ENCODE results near the gene REXO5. TPM values are rescaled to one million over a fixed set of nuclear protein-coding genes. Genes with fewer than 3 reads are reported as not detected.

REXO5 gene
- total RNA-seq, 3 donors from 2014 or later = 3.0 to 6.9 (median 4.1) TPM

DNA sequence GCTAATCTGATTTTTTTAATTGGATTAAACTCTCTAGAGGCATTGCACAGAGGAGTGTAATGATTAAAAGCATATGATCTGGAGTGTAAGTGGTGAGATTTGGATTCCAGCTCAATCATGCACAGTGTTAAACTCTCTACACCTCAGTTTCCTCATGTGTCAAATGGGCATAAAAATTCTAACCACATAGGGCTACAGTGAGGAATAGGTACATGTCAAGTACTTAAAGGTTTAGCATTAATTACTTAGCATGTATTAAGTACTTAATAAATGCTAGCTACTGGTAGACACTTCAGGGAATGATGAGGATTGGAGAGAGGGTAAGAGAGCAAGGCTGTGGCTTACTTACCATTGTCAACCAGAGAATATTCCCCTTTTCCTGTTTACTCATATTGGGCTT lies 17.2 kb upstream of the REXO5 start:
- no peak overlapping the region for H3K4me3 ChIP-seq
- no peaks in the 10 kb centered on the region for H3K36me3 ChIP-seq (ENCODE audit: low read depth)
- ATAC-seq (no peak), DNase-seq (no peak)
- no peaks in the 10 kb centered on the region for H3K4me1 ChIP-seq (ENCODE audit: low read depth)
- intact Hi-C loops (cut with DNase I, micrococcal nuclease) = no loop called here
- TF ChIP-seq, protein P1, sequence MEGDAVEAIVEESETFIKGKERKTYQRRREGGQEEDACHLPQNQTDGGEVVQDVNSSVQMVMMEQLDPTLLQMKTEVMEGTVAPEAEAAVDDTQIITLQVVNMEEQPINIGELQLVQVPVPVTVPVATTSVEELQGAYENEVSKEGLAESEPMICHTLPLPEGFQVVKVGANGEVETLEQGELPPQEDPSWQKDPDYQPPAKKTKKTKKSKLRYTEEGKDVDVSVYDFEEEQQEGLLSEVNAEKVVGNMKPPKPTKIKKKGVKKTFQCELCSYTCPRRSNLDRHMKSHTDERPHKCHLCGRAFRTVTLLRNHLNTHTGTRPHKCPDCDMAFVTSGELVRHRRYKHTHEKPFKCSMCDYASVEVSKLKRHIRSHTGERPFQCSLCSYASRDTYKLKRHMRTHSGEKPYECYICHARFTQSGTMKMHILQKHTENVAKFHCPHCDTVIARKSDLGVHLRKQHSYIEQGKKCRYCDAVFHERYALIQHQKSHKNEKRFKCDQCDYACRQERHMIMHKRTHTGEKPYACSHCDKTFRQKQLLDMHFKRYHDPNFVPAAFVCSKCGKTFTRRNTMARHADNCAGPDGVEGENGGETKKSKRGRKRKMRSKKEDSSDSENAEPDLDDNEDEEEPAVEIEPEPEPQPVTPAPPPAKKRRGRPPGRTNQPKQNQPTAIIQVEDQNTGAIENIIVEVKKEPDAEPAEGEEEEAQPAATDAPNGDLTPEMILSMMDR (IDR thresholded peaks at IDR 0.05) = no peak
- no peaks in the 10 kb centered on the region for H3K9me3 ChIP-seq

DNA sequence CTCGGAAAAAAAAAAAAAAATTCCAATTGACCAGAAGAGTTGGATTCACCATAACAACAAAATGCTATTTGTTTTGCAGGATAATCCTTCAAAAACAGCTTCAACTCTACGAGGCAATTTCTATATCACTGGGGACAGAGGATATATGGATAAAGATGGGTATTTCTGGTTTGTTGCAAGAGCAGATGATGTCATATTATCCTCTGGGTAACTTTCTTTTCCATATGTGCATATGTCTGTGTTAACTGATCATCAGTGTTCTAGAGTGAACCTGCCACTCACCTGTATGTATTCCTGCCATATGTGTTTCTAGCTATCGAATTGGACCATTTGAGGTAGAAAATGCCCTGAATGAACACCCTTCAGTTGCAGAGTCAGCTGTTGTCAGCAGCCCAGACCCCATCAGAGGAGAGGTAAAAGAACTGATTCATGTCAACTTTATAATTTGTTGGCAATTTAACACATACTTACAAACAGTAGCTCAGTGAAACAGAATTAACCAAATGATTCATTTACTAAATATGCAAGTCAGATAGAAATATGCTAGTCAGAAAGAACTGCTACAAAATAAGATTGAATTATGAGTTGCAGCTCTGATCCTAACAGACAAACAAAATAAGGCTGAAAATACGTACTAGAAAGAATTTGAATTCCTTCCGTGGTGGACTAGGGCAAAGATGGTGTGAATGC lies 14.3 kb upstream of the REXO5 start:
- ATAC-seq (no peak), DNase-seq (no peak)
- no peaks in the 10 kb centered on the region for H3K4me1 ChIP-seq (ENCODE audit: low read depth)
- TF ChIP-seq, protein P1 (IDR thresholded peaks at IDR 0.05) = no peak
- H3K4me3 ChIP-seq = no peak overlapping the region
- intact Hi-C loops (cut with DNase I, micrococcal nuclease) = no loop called here
- H3K9me3 ChIP-seq = no peaks in the 10 kb centered on the region
- H3K36me3 ChIP-seq (ENCODE audit: low read depth) = no peaks in the 10 kb centered on the region

DNA sequence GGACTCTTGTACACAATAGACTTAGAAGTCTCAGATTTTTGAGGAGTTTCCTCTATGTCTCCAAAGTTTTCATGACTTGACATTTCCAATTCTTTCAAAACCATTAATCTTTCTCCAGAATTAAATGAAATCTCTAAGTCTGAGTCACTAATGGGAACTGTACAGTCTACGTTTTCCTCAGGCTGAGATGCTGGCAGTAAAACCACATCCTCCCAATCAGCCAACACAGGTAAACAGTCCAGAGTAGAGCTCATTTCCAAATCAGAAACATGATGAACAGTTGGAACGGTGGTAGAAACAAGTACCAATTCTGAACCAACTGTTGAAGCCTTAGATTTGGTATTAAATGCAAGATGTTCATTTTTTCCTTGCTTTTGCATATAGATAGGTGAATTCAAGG lies 8.0 kb upstream of the REXO5 start:
- DNase-seq (no peak), ATAC-seq (no peak)
- no peaks in the 10 kb centered on the region for H3K9me3 ChIP-seq
- TF ChIP-seq, protein P1 (IDR thresholded peaks at IDR 0.05) = no peak
- no peaks in the 10 kb centered on the region for H3K4me1 ChIP-seq (ENCODE audit: low read depth)
- intact Hi-C loops (cut with DNase I, micrococcal nuclease) = no loop called here
- no peak overlapping the region for H3K4me3 ChIP-seq
- no peaks in the 10 kb centered on the region for H3K36me3 ChIP-seq (ENCODE audit: low read depth)

DNA sequence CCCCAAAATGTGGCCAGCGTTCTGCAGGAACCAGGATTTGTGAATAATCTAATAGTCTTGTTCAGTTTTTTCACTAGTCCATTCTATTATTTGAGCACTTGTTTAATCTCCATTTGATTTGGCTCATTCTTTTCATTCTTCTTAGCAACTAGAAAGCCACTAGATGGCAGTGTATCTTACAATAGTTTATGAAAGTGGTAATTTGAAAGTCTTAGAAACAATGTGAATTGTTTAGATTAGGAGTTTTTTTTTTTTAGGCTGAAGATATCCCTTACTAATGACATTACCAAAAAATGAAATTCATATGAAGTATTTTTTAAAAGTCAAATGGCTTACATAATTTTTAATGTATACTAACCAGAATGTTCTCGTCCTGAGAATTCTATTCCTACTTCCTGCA lies 6.7 kb upstream of the REXO5 start:
- TF ChIP-seq, protein P1 (IDR thresholded peaks at IDR 0.05) = no peak
- no peaks in the 10 kb centered on the region for H3K9me3 ChIP-seq
- DNase-seq (no peak), ATAC-seq (no peak)
- no peaks in the 10 kb centered on the region for H3K4me1 ChIP-seq (ENCODE audit: low read depth)
- H3K36me3 ChIP-seq (ENCODE audit: low read depth) = no peaks in the 10 kb centered on the region
- intact Hi-C loops (cut with DNase I, micrococcal nuclease) = no loop called here
- H3K4me3 ChIP-seq = no peak overlapping the region

DNA sequence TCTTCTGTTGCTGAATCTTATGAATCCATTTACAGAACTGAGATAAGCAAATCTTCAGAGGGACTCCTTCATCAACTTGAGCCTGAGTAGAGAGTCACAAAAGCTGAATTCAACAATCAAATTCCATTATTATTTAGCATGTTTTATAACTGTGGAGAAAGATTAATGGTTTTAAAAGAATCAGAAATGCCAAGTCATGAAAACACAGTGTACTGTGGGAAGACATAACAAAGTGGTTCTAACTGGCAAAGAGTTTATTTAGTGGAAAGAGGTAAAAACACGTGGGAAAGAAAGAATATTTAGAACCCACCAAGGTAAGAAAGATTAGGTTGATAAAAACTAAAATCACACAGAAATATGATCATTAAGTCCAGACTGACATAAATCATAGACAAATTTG lies 5.0 kb upstream of the REXO5 start:
- no peak for ATAC-seq
- no peaks in the 10 kb centered on the region for H3K36me3 ChIP-seq (ENCODE audit: low read depth)
- H3K9me3 ChIP-seq = no peaks in the 10 kb centered on the region
- no peaks in the 10 kb centered on the region for H3K4me1 ChIP-seq (ENCODE audit: low read depth)
- intact Hi-C loops (cut with DNase I, micrococcal nuclease) = no loop called here
- TF ChIP-seq, protein P1 (IDR thresholded peaks at IDR 0.05) = no peak
- H3K4me3 ChIP-seq = no peak overlapping the region
- DNase-seq = no peak

DNA sequence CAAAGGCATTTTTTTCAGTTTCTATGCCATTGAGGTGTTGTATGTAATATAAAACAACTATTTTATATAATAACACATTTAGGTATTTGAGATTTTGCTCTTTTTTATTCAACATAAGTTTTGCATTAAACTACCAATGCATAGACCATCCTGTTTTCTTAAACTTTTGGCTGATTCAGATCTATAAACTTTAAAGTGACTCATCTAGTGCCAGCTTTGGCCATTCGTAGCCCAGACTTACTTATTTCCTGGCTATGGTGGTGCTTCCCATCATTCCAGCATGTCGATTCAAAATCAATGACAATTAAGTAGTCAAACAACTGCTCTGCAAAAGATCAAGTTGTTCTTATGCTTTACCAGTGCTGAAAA lies 3.2 kb upstream of the REXO5 start:
- ATAC-seq (no peak), DNase-seq (no peak)
- TF ChIP-seq, protein P1 (IDR thresholded peaks at IDR 0.05) = no peak

More for the DNA sequence above, 3.2 kb upstream of the REXO5 start:
- H3K4me3 ChIP-seq = no peak overlapping the region
- no peaks in the 10 kb centered on the region for H3K9me3 ChIP-seq
- intact Hi-C loops (cut with DNase I, micrococcal nuclease) = no loop called here
- H3K4me1 ChIP-seq (ENCODE audit: low read depth) = no peaks in the 10 kb centered on the region
- no peaks in the 10 kb centered on the region for H3K36me3 ChIP-seq (ENCODE audit: low read depth)
